ENCODE results near the gene TJP1. TPM values are rescaled to one million over a fixed set of nuclear protein-coding genes. Genes with fewer than 3 reads are reported as not detected.
"Not testable (repeated sequence)": the region's sequence is repeated elsewhere in the genome, so short reads cannot be mapped to it uniquely, and the experiment has no call there.

TJP1 gene
- polyA plus RNA-seq, 4 donors, result 19.5 to 61.8 (median 29.8) TPM

GRCh38 chr15:29668120-29668602 lies 154.1 kb downstream of the TJP1 start:
- peaks cover 0 to 13% (median 1%) of the 10 kb centered on the region in 3 donors for H3K4me1 ChIP-seq (ENCODE audit: control insufficient read depth in 3 of 3, insufficient read depth in 2 of 3, low read depth in 1 of 3, low read length in 2 of 3)
- no peaks in the 10 kb centered on the region for H3K36me3 ChIP-seq (ENCODE audit: control insufficient read depth in 3 of 3, insufficient read depth in 2 of 3, low read depth in 1 of 3, low read length in 3 of 3)
- H3K27ac ChIP-seq (ENCODE audit: low read depth in 1 of 3, low read length in 2 of 3), result no peak overlapping the region
- FAIRE-seq, result peak; percentile 39
- H3K27me3 ChIP-seq (ENCODE audit: control insufficient read depth in 3 of 3, insufficient read depth in 3 of 3, low read length in 3 of 3), result no peaks in the 10 kb centered on the region
- no peak overlapping the region for H3K4me3 ChIP-seq (ENCODE audit: low read depth in 1 of 3, low read length in 3 of 3)
- DNase-seq, result peak; percentile 86 to 90
- WGBS, 3 donors, result 32 to 36% (median 35%) methylated on average over 15 of the region's 15 CpGs
- H3K9me3 ChIP-seq (ENCODE audit: control insufficient read depth in 2 of 2, insufficient read depth in 1 of 2, low read depth in 1 of 2, low read length in 1 of 2), result no peaks in the 10 kb centered on the region

GRCh38 chr15:29666241-29666640 lies 156.0 kb downstream of the TJP1 start:
- FAIRE-seq, result no peak
- Histone ChIP-seq H3K36me3 (ENCODE audit: control insufficient read depth in 3 of 3, insufficient read depth in 2 of 3, low read depth in 1 of 3, low read length in 3 of 3) (no peaks in the 10 kb centered on the region), H3K4me3 (ENCODE audit: low read depth in 1 of 3, low read length in 3 of 3) (no peak overlapping the region), H3K27ac (ENCODE audit: low read depth in 1 of 3, low read length in 2 of 3) (no peak overlapping the region), H3K9me3 (ENCODE audit: control insufficient read depth in 2 of 2, insufficient read depth in 1 of 2, low read depth in 1 of 2, low read length in 1 of 2) (no peaks in the 10 kb centered on the region), H3K4me1 (ENCODE audit: control insufficient read depth in 3 of 3, insufficient read depth in 2 of 3, low read depth in 1 of 3, low read length in 2 of 3) (peaks cover 0 to 8% (median 1%) of the 10 kb centered on the region in 3 donors), H3K27me3 (ENCODE audit: control insufficient read depth in 3 of 3, insufficient read depth in 3 of 3, low read length in 3 of 3) (no peaks in the 10 kb centered on the region)
- DNase-seq, result no peak
- 88 to 91% (median 89%) methylated on average over 3 of the region's 3 CpGs for WGBS, 3 donors

- Histone ChIP-seq H3K4me1 (ENCODE audit: control insufficient read depth in 3 of 3, insufficient read depth in 2 of 3, low read depth in 1 of 3, low read length in 2 of 3) (peaks cover 0 to 5% (median 1%) of the 10 kb centered on the region in 3 donors), H3K27ac (ENCODE audit: low read depth in 1 of 3, low read length in 2 of 3) (no peak overlapping the region), H3K36me3 (ENCODE audit: control insufficient read depth in 3 of 3, insufficient read depth in 2 of 3, low read depth in 1 of 3, low read length in 3 of 3) (no peaks in the 10 kb centered on the region), H3K27me3 (ENCODE audit: control insufficient read depth in 3 of 3, insufficient read depth in 3 of 3, low read length in 3 of 3) (no peaks in the 10 kb centered on the region), H3K4me3 (ENCODE audit: low read depth in 1 of 3, low read length in 3 of 3) (no peak overlapping the region), H3K9me3 (ENCODE audit: control insufficient read depth in 2 of 2, insufficient read depth in 1 of 2, low read depth in 1 of 2, low read length in 1 of 2) (no peaks in the 10 kb centered on the region)
- FAIRE-seq (no peak), DNase-seq (no peak)
- 69 to 79% (median 76%) methylated on average over 13 of the region's 13 CpGs for WGBS, 3 donors
Observed at GRCh38 chr15:29665444-29666003, 156.7 kb downstream of the TJP1 start.

GRCh38 chr15:29664406-29664805 lies 157.9 kb downstream of the TJP1 start:
- Histone ChIP-seq H3K4me3 (ENCODE audit: low read depth in 1 of 3, low read length in 3 of 3) (no peak overlapping the region), H3K27ac (ENCODE audit: low read depth in 1 of 3, low read length in 2 of 3) (no peak overlapping the region), H3K36me3 (ENCODE audit: control insufficient read depth in 3 of 3, insufficient read depth in 2 of 3, low read depth in 1 of 3, low read length in 3 of 3) (no peaks in the 10 kb centered on the region), H3K9me3 (ENCODE audit: control insufficient read depth in 2 of 2, insufficient read depth in 1 of 2, low read depth in 1 of 2, low read length in 1 of 2) (no peaks in the 10 kb centered on the region), H3K4me1 (ENCODE audit: control insufficient read depth in 3 of 3, insufficient read depth in 2 of 3, low read depth in 1 of 3, low read length in 2 of 3) (no peaks in the 10 kb centered on the region), H3K27me3 (ENCODE audit: control insufficient read depth in 3 of 3, insufficient read depth in 3 of 3, low read length in 3 of 3) (no peaks in the 10 kb centered on the region)
- no peak for FAIRE-seq
- no peak for DNase-seq
- 82 to 89% (median 85%) methylated on average over 13 of the region's 13 CpGs for WGBS, 3 donors

GRCh38 chr15:29657476-29657817 lies 164.8 kb downstream of the TJP1 start:
- not testable (repeated sequence) for H3K27me3 ChIP-seq (ENCODE audit: control insufficient read depth in 3 of 3, insufficient read depth in 3 of 3, low read length in 3 of 3); FAIRE-seq; H3K36me3 ChIP-seq (ENCODE audit: control insufficient read depth in 3 of 3, insufficient read depth in 2 of 3, low read depth in 1 of 3, low read length in 3 of 3); DNase-seq; H3K4me1 ChIP-seq (ENCODE audit: control insufficient read depth in 3 of 3, insufficient read depth in 2 of 3, low read depth in 1 of 3, low read length in 2 of 3); H3K27ac ChIP-seq (ENCODE audit: low read depth in 1 of 3, low read length in 2 of 3); H3K4me3 ChIP-seq (ENCODE audit: low read depth in 1 of 3, low read length in 3 of 3); H3K9me3 ChIP-seq (ENCODE audit: control insufficient read depth in 2 of 2, insufficient read depth in 1 of 2, low read depth in 1 of 2, low read length in 1 of 2)
- WGBS, 3 donors, result 84 to 91% (median 86%) methylated on average over 6 of the region's 6 CpGs

- Histone ChIP-seq H3K4me3 (ENCODE audit: low read depth in 1 of 3, low read length in 3 of 3) (no peak overlapping the region), H3K4me1 (ENCODE audit: control insufficient read depth in 3 of 3, insufficient read depth in 2 of 3, low read depth in 1 of 3, low read length in 2 of 3) (no peaks in the 10 kb centered on the region), H3K27ac (ENCODE audit: low read depth in 1 of 3, low read length in 2 of 3) (no peak overlapping the region), H3K36me3 (ENCODE audit: control insufficient read depth in 3 of 3, insufficient read depth in 2 of 3, low read depth in 1 of 3, low read length in 3 of 3) (no peaks in the 10 kb centered on the region), H3K27me3 (ENCODE audit: control insufficient read depth in 3 of 3, insufficient read depth in 3 of 3, low read length in 3 of 3) (no peaks in the 10 kb centered on the region), H3K9me3 (ENCODE audit: control insufficient read depth in 2 of 2, insufficient read depth in 1 of 2, low read depth in 1 of 2, low read length in 1 of 2) (peaks cover 2 to 11% of the 10 kb centered on the region in 2 donors)
- WGBS, 3 donors, result 80 to 83% (median 82%) methylated on average over 33 of the region's 33 CpGs
- no peak for FAIRE-seq
- no peak for DNase-seq
Observed at GRCh38 chr15:29656636-29657475, 165.4 kb downstream of the TJP1 start.

- no peaks in the 10 kb centered on the region for H3K27me3 ChIP-seq (ENCODE audit: control insufficient read depth in 3 of 3, insufficient read depth in 3 of 3, low read length in 3 of 3)
- 79 to 96% (median 88%) methylated on average over 7 of the region's 7 CpGs for whole genome bisulfite sequencing, 3 donors
- FAIRE-seq (no peak), DNase-seq (no peak)
- H3K9me3 ChIP-seq (ENCODE audit: control insufficient read depth in 2 of 2, insufficient read depth in 1 of 2, low read depth in 1 of 2, low read length in 1 of 2), result peaks cover 2 to 16% of the 10 kb centered on the region in 2 donors
- no peaks in the 10 kb centered on the region for H3K4me1 ChIP-seq (ENCODE audit: control insufficient read depth in 3 of 3, insufficient read depth in 2 of 3, low read depth in 1 of 3, low read length in 2 of 3)
- no peaks in the 10 kb centered on the region for H3K36me3 ChIP-seq (ENCODE audit: control insufficient read depth in 3 of 3, insufficient read depth in 2 of 3, low read depth in 1 of 3, low read length in 3 of 3)
- H3K27ac ChIP-seq (ENCODE audit: low read depth in 1 of 3, low read length in 2 of 3), result no peak overlapping the region
- H3K4me3 ChIP-seq (ENCODE audit: low read depth in 1 of 3, low read length in 3 of 3), result no peak overlapping the region
Observed at GRCh38 chr15:29652595-29652994, 169.7 kb downstream of the TJP1 start.

- WGBS, 3 donors, result 76 to 92% (median 91%) methylated on average over 10 to 11 of the region's 11 CpGs
- H3K4me3 ChIP-seq (ENCODE audit: low read depth in 1 of 3, low read length in 3 of 3), result no peak overlapping the region
- no peak for FAIRE-seq
- no peaks in the 10 kb centered on the region for H3K4me1 ChIP-seq (ENCODE audit: control insufficient read depth in 3 of 3, insufficient read depth in 2 of 3, low read depth in 1 of 3, low read length in 2 of 3)
- DNase-seq, result no peak
- no peak overlapping the region for H3K27ac ChIP-seq (ENCODE audit: low read depth in 1 of 3, low read length in 2 of 3)
- H3K36me3 ChIP-seq (ENCODE audit: control insufficient read depth in 3 of 3, insufficient read depth in 2 of 3, low read depth in 1 of 3, low read length in 3 of 3), result no peaks in the 10 kb centered on the region
- H3K9me3 ChIP-seq (ENCODE audit: control insufficient read depth in 2 of 2, insufficient read depth in 1 of 2, low read depth in 1 of 2, low read length in 1 of 2), result peaks cover 0 to 16% of the 10 kb centered on the region in 2 donors
- no peaks in the 10 kb centered on the region for H3K27me3 ChIP-seq (ENCODE audit: control insufficient read depth in 3 of 3, insufficient read depth in 3 of 3, low read length in 3 of 3)
Observed at GRCh38 chr15:29651476-29652233, 170.6 kb downstream of the TJP1 start.
